Measurements from ENCODE around the gene PPP1R1B. TPM values are rescaled to one million over a fixed set of nuclear protein-coding genes. Genes with fewer than 3 reads are reported as not detected.

Gene PPP1R1B
- total RNA-seq, 1 experiment from 2014 or later, result not detected

- Histone ChIP-seq H2AFZ (no peak overlapping the region), H3K4me2 (peak overlapping the region; percentile 44)
- DNase-seq, result peak; percentile 25 to 56
Observed at GRCh38 chr17:39631403-39631802, 4.7 kb downstream of the PPP1R1B start.

DNA sequence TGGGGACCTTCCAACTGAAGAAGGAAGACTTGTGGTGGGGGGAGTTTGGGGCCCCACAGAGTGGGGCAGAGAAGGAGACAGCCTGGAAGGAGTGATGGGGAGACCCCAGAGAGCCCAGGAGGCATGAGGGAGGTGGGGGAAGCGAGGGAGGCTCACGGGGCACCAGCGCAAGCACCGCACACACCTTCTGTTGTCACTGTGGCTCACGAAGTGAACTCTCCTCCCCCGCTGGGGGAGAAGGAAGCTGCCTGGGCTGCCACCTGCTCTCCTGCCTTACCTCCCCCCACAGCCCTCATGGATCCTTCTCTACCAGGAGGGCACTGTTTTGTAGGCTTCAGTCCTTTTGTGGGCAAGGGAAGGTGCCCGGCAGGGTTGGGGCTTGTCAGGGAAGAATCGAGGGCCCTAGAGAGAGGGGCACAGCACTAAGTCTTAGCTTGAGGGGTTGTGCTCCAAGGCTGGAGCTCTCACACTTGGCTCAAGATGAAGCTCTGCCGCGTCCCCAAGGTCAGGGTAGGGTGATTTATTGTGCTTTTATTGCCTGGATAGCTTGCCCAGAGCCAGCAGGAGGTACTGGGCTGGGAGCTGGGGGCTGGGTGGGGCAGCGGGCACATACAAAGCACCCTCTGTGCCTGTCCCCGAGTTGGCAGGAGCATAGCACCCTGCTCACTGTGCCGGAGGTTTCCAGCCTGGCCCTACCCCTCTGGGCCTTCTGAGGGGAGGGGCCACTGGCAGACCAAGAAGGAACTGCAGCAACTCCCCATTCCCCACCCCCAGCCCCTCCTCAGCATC is 5.6 kb downstream of the PPP1R1B start:
- Histone ChIP-seq H3K27me3 (ENCODE audit: insufficient read depth, low read depth) (no peaks in the 10 kb centered on the region), H3K4me3 (no peak overlapping the region), H3K4me1 (replicated peaks; ENCODE audit: insufficient read depth) (peaks cover 31% of the 10 kb centered on the region), H2AFZ (no peak overlapping the region), H3K9me2 (ENCODE audit: insufficient read depth) (no peaks in the 10 kb centered on the region), H3K27ac (no peak overlapping the region), H3K36me3 (ENCODE audit: low read depth) (no peaks in the 10 kb centered on the region), H3K9me3 (ENCODE audit: insufficient read depth, low read depth) (no peaks in the 10 kb centered on the region), H3K4me2 (peak overlapping the region; percentile 44), H3F3A (ENCODE audit: insufficient read depth, low read depth) (peaks cover 8% of the 10 kb centered on the region; the same call in 1 of the 2 replicates), H4K20me1 (ENCODE audit: insufficient read depth) (no peaks in the 10 kb centered on the region), H3K79me2 (ENCODE audit: low read depth) (peaks cover 2% of the 10 kb centered on the region; the same call in 1 of the 2 replicates)
- BruUV-seq (replicated peaks), result no TSS peak
- no peak for DNase-seq
- no peak for TF ChIP-seq CTCF (conservative IDR thresholded peaks at IDR 0.05)
- TF ChIP-seq EZH2 (IDR thresholded peaks at IDR 0.05; ENCODE audit: low read depth), result no peak
- intact Hi-C loops (cut with micrococcal nuclease; ENCODE audit: unreplicated experiment), result loop anchor here (5.0 kb wide), 1 partner anchor 105 kb away; the partner anchor contains the start of gene GRB7
- POLR2A ChIA-PET (ENCODE audit: unreplicated experiment), result no interaction called here
- CTCF ChIA-PET, result interaction anchor here (0.6 to 0.7 kb wide), 3 partner anchors 67 to 320 kb away, joined by 9 to 14 read pairs (median 10); no protein-coding TSS in a partner anchor

More at GRCh38 chr17:39631403-39631802, 4.7 kb downstream of the PPP1R1B start:
- Histone ChIP-seq H3K79me2 (ENCODE audit: low read depth) (no peaks in the 10 kb centered on the region), H3K9me3 (ENCODE audit: insufficient read depth, low read depth) (no peaks in the 10 kb centered on the region), H3K27me3 (ENCODE audit: insufficient read depth, low read depth) (no peaks in the 10 kb centered on the region), H3F3A (ENCODE audit: insufficient read depth, low read depth) (peaks cover 8% of the 10 kb centered on the region; the same call in 1 of the 2 replicates), H3K36me3 (ENCODE audit: low read depth) (no peaks in the 10 kb centered on the region), H3K4me3 (peak overlapping the region; percentile 26; the same call in 1 of the 2 replicates), H3K9me2 (ENCODE audit: insufficient read depth) (no peaks in the 10 kb centered on the region), H3K27ac (peak overlapping the region; percentile 37; the same call in 1 of the 2 replicates), H3K4me1 (replicated peaks; ENCODE audit: insufficient read depth) (peaks cover 28% of the 10 kb centered on the region), H4K20me1 (ENCODE audit: insufficient read depth) (no peaks in the 10 kb centered on the region)
- BruUV-seq (replicated peaks), result no TSS peak
- intact Hi-C loops (cut with micrococcal nuclease; ENCODE audit: unreplicated experiment), result loop anchor here (5.0 kb wide), 1 partner anchor 106 kb away; the partner anchor contains the start of gene GRB7
- ChIA-PET CTCF (interaction anchor here (0.9 kb wide), 1 partner anchor 10 kb away, joined by 3 read pairs; no protein-coding TSS in a partner anchor), POLR2A (ENCODE audit: unreplicated experiment) (interaction anchor here (0.7 kb wide), 2 partner anchors 10 to 48 kb away, joined by 3 to 11 read pairs; no protein-coding TSS in a partner anchor)
- no peak for TF ChIP-seq CTCF (conservative IDR thresholded peaks at IDR 0.05)

DNA sequence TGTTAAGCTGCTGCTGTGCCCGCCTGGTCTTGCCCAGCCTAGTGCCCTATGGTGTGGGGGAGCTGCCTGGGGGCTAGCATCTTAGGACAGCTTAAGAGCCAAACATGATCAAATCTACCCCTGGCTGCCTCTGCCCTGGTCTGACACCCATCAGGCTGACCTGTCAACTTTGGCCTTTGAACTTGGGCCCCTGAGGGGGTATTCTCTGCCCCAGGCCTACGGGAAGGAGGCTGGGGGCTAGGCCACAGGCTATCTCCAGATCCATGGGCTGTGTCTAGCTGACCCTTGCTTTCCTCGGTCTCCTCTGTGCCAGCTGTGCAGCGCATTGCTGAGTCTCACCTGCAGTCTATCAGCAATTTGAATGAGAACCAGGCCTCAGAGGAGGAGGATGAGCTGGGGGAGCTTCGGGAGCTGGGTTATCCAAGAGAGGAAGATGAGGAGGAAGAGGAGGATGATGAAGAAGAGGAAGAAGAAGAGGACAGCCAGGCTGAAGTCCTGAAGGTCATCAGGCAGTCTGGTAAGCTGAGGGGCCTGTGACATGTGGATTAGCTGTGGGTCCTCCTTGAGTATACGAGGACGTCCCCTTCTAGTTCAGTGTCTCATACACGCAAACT is 6.9 kb downstream of the PPP1R1B start:
- POLR2A ChIA-PET (ENCODE audit: unreplicated experiment), result no interaction called here
- peaks cover 15% of the 10 kb centered on the region for H3K79me2 ChIP-seq (ENCODE audit: low read depth)

More for the DNA sequence above, 6.9 kb downstream of the PPP1R1B start:
- no peak for DNase-seq
- intact Hi-C loops (cut with micrococcal nuclease; ENCODE audit: unreplicated experiment), result loop anchor here (5.0 kb wide), 1 partner anchor 104 kb away; the partner anchor contains the start of gene GRB7
- H3F3A ChIP-seq (ENCODE audit: insufficient read depth, low read depth), result peaks cover 8% of the 10 kb centered on the region; the same call in 1 of the 2 replicates
- CTCF ChIA-PET, result interaction anchor here (1.0 kb wide), 2 partner anchors 10 to 26 kb away, joined by 3 to 4 read pairs; no protein-coding TSS in a partner anchor
- H3K4me2 ChIP-seq, result no peak overlapping the region
- no peak overlapping the region for H3K4me3 ChIP-seq
- peaks cover 41% of the 10 kb centered on the region for H3K4me1 ChIP-seq (replicated peaks; ENCODE audit: insufficient read depth)
- H3K27ac ChIP-seq, result no peak overlapping the region
- H3K27me3 ChIP-seq (ENCODE audit: insufficient read depth, low read depth), result no peaks in the 10 kb centered on the region
- no peaks in the 10 kb centered on the region for H3K9me3 ChIP-seq (ENCODE audit: insufficient read depth, low read depth)
- H3K36me3 ChIP-seq (ENCODE audit: low read depth), result no peaks in the 10 kb centered on the region
- no peak overlapping the region for H2AFZ ChIP-seq
- no peaks in the 10 kb centered on the region for H4K20me1 ChIP-seq (ENCODE audit: insufficient read depth)
- BruUV-seq (replicated peaks), result no TSS peak
- no peak for TF ChIP-seq CTCF (conservative IDR thresholded peaks at IDR 0.05)
- H3K9me2 ChIP-seq (ENCODE audit: insufficient read depth), result no peaks in the 10 kb centered on the region

Data from PC-9 (cell line).